ENCODE measurements around the gene ATP6V1G1.

GRCh38 chr9:114624677-114625076 lies 37.1 kb downstream of the ATP6V1G1 start:
- TF ChIP-seq CTCF (conservative IDR thresholded peaks at IDR 0.05 in 1 of 2, IDR thresholded peaks at IDR 0.05 in 1 of 2; ENCODE audit: low read depth in 1 of 2, low read length in 2 of 2), result no peak
- no peak for TF ChIP-seq EZH2 (IDR thresholded peaks at IDR 0.05; ENCODE audit: low read length, missing control alignments)

Data from fibroblast of lung (primary cell).